DMS114 treated with DMSO at 0.1 percent for 48 hours (cell line): ENCODE measurements around the gene AMOTL1.

Experiments used
- DNase-seq: peaks from one replicate; lab custom pipeline; 2025; ENCODE audit not compliant: unreplicated experiment; lab: John Stamatoyannopoulos, UW

Gene AMOTL1

GRCh38 chr11:94924171-94924572 lies 156.0 kb downstream of the AMOTL1 start:
- DNase-seq = no peak

GRCh38 chr11:94924612-94925011 lies 156.5 kb downstream of the AMOTL1 start:
- DNase-seq = no peak

- no peak for DNase-seq
Observed at GRCh38 chr11:94925422-94926270, 157.5 kb downstream of the AMOTL1 start.

GRCh38 chr11:94926271-94926625 lies 158.1 kb downstream of the AMOTL1 start:
- DNase-seq = no peak
